Measurements from ENCODE around the gene CNKSR1.

CNKSR1 gene

DNA sequence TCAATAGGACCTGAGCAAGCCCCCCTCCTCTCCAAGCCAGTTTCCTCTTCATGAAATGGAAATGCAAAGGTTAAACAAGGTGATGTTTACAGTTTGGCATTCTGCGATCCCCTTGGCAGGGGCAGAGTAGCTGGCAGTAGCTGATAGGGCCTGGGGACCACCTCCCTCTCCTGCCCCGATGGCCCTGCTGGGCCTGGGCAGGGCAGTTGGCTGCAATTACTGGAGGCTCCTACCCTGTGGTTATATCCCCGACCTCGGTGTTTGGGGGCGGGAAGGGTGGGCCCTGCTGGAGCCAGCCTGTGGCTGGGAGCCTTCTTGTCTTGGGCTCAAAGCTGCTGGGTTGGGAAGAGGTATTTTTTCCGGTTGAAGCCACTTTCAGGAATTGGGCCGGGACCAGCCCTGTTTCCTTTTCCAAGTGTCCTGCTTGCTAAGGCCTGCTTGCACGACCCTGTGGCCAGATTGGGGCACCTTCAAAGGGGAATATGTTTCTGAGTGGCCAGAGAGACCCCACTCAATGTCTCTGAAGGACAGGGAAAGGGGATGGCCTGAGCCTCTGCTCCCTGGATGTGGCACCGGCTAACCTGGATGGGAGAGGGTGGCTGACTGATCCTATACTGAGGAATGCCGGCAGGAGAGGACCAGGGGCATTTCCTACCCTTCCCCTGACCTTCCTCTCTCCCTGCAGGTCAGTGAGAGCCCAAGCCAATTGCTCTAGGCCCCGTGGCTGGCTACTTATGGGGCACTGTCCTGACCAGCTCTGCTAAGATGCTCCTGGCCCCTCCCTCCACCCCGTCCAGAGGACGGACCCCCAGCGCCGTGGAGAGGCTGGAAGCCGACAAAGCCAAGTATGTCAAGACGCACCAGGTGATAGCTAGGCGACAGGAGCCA lies 16.5 kb upstream of the CNKSR1 start:
- DNase-seq = no peak

DNA sequence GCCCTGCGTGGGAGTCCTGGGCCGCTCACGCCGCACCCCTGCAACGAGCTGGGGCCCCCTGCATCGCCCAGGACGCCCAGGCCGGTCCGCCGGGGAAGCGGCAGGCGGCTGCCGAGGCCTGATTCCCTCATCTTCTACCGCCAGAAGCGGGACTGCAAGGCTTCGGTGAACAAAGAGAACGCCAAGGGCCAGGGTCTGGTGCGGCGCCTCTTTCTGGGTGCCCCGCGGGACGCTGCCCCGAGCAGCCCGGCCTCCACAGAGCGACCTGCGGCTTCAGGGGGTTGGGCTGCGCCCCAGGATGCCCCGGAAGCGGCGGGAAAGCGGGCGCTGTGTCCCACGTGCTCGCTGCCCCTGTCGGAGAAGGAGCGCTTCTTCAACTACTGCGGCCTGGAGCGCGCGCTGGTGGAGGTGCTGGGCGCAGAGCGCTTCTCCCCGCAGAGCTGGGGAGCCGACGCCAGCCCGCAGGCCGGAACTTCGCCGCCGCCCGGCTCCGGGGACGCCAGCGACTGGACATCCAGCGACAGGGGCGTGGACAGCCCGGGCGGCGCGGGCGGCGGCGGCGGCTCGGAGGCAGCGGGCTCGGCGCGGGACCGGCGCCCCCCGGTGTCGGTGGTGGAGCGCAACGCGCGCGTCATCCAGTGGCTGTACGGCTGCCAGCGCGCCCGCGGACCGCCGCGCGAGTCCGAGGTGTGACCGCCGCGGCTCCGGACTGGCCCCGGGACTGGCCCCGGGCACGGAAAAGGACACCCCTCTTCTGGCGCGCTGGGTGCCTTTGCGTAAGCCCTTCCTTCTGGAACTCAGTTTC lies 15.7 kb upstream of the CNKSR1 start:
- peak in 1 of 2 experiments; percentile 23 for DNase-seq

DNA sequence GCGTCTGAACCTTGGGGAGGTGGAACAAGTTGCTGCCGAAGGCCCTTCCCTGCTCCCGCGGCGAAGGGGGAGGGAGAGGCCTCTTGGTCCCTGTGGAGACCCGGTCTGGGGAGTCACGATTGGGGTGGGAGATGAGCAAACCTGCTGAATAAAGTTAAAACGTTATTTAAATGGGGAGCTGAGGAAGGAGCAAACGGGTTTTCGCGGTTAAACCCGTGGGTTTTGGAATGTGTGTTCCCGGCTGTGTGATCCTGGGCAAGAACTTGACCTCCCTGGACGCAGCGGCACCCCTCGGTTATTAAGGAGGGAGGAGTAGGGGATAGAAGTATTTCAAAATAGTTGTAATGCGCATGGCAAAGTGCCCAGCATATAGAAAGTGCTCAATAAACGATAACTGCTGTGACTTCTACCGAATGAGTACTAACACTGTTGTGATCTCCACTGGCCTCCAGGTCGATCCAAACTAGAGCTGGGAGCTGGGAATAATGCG lies 15.0 kb upstream of the CNKSR1 start:
- no peak for DNase-seq

DNA sequence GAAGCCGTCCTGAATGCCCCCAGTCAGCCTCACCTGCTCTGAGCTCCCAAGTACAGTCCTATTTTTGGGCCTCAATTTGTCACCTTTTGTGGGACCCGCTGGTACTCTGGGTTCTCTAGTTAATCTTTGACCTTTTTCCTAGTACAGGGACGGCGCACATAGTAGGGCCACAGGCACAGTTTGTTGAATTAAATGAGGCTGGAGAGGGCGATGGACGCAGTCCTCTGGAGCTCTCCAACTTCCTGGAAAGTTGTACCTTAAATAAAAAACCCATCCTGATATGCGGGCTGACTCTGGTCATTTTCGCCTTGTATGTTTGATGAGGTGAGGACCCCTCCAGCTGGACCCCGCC lies 13.6 kb upstream of the CNKSR1 start:
- DNase-seq = no peak

DNA sequence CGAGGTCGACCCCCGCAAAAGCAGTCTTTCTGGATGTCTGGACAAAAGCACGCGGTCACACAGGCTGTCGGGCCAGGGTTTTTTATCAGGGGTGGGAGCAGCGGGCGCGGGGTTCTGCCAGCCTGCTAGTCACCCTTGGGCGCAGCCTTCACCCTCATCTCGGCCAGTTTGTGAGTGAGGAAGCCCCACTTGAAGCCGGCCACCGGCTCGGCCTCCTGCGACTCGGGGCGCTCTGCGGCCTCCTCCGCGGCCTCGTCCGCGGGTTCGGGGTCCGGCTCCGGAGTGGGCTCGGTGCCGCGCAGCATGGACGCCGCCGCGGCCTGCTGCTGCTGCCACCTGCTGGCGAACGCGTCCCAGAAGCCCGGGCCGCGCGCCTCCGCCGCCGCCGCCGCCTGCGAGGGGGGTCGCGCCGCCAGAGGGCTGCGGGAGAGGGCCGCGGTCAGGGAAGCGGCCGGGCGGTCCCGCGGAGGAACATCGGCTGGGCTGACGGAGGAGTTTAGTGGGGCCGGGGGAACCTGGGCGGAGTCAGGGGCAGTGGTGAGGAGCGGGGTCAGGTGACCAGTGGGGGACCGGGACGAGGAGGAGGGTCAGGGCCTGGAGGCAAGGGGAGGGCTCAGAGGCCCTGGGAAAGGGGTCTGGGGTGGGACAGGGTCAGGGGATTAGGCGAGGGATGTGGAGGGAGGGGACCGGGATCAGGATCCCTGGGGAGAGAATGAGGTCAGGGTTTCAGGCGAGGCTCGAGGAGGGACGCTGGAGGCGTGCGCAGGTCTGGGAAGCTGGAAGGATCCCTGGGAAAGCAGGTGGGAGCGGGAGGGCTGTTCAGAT lies 13.0 kb upstream of the CNKSR1 start:
- DNase-seq = peak; percentile 33 to 35

DNA sequence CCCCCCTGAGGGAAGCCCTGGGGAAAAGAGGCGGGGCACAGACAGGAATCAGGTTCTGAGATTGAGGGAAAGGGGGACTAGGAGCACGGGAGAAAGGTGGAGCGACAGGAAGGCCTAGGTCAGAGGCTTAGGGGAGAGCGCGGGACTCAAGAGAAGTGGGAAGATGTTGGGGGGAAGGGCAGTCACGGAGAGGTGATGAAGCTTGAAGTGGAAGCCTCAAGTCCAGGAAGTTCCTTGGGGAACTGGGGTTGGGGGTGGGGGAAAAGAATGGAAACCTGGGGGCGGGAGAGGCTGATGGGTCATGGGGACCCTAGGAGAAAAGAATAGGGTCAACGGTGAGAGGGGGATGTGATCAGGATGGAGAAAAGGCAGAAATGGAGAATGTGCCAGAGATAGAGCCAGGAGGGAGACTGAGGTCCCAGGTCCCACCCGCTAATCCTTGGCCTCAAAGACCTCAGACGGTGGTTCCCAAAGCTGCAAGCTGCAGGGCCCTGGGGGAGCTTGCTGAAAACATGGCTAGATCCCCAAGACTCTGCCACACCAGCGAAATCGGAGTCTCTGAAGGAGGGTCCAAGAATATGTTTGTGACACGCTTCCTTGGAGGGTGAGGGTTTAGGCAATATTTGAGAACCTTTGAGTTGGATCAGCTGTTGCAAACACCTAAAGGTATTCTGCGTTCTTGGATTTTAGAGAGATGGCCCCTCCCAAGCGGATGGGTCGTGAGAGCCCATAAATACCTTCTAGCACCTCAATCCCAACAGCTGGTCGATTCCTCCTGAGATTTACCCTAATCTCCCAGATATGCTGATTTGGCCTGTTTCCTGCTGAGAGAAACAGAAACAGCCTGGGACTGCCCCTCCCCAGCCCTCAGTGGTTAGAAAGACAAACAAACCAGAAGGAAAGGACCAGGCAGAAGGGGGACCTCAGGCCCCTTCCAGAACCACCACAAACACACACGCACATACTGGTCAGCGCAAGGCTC lies 12.1 kb upstream of the CNKSR1 start:
- no peak for DNase-seq

DNA sequence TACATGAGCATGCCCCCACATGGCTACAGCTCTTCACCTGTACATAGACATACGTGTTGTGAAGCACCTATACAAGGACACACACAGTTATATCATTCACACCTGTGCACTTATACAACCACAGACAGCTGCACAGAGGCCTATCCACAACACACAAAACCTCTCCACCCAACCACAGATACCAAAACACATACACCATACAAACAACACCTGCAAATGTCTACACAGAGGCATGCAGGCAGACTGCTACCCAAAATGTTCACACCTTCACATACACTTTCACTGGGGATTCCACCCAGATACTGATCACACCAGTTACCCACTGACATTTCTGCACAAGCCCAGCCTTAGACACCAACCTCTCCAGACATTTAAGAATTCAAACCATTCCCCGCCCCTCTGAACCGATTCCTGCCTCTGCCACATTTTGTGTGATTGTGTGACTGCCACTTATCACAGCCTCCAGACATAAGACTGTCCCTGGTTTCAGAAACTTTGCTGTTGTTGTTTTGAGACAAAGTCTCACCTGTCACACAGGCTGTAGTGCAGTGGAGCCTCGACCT lies 10.5 kb upstream of the CNKSR1 start:
- no peak for DNase-seq

DNA sequence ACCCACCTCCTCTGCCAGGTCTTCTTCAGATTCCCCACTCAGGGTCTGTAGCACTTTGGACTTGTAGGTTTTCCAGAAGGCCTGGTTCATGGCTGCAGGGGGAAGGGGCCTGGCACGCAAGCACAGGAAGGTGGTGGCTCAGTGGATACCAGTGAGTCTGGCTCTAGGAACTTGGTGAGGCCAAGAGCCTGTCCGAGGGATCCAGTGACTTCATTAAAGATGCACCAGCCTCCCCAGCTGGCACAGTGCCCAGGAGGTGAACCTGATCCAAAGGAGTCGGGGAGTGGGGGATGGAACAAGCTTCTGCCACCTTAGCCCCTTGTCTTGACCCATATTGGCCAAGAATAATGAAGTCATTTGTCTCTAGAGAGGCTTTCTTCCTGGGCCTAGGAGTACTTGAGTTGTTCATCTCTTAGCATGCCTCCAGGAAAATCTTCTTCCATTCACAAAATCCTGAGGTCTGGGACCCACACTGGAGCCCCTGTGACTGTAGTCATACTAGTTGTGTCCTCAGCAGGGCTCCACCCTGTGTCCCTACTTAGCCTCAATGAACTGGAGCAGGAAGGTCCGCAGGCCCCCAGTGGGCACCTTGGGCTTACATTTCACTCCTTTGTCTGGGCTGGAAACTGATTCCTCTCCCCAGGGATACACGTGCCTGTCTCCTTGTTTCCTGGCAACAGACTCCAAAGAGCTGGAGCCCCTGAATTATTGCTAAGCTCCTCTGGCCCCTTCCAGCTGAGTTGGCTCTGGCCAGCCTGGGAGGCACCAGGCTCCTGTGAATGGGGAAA lies 8.7 kb upstream of the CNKSR1 start, which contains the start of gene C1orf232:
Gene C1orf232, minus strand, starts transcription at position 554 of the 788 bp plus-strand sequence. Its CDS starts 464 bp downstream, at position 90.
- DNase-seq = no peak

DNA sequence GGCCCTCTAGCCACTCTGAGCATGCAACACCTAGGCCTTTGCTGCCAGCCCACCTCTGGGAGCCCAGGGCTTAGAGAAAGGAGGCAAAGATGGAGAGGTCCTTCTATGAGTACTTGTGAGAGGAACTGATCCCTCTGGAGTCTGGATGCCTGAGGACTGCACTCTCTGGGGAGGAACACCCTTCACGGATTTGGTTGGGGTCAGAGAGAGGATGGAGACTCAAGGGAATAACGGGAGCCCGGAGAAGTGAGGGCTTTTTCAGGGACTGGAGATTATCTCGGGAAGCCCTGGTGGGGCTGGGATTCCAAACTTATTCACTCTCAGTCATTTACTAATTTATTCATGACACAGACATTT lies 8.1 kb upstream of the CNKSR1 start:
- DNase-seq = no peak

DNA sequence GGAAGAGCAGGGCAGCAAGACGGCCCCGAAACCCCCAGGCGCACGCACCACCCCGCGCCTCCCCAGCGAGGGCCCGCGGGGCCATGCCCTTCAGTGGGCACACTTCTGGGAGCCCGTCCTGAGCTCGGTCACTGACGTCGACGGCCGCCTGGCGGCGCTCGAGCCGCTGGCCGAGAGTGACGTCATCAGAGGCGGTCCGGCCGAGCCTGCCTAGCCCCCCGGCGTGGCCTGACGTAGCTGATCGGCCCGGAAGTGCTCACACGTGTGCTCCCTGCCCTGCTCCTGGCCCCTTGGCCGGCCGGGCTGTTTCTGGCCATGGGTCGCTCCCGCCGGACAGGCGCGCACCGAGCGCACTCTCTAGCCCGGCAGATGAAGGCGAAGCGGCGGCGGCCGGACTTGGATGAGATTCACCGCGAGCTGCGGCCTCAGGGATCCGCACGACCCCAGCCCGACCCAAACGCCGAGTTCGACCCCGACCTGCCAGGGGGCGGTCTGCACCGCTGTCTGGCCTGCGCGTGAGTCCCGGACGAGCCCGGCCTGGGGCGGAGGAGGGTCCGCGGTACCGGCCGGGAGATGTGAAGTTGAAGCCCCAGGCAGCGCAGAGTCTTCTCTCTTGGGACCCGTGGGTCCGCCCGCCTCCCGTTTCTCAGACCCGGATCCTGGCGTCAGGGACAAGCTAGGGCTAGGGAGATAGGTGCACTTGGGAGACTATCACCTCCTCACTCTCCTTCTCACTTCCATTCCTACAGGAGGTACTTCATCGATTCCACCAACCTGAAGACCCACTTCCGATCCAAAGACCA lies 7.4 kb upstream of the CNKSR1 start, which contains the start of gene ZNF593:
Gene ZNF593, plus strand, starts transcription at position 240 of the 803 bp plus-strand sequence. Its CDS starts 76 bp downstream, at position 316.
- DNase-seq = peak; percentile 75 to 82

DNA sequence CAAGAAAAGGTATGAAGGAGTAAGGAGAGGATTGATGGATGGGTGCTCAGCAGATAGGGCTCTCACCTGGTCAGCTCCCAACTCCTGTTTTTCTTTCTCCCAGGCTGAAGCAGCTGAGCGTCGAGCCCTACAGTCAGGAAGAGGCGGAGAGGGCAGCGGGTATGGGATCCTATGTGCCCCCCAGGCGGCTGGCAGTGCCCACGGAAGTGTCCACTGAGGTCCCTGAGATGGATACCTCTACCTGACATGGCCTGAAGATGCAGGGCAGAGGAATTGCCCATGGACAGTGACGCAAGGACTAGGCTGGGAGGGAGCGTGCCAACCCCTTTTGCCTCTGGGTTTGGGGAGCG lies 6.8 kb upstream of the CNKSR1 start:
- DNase-seq = no peak

DNA sequence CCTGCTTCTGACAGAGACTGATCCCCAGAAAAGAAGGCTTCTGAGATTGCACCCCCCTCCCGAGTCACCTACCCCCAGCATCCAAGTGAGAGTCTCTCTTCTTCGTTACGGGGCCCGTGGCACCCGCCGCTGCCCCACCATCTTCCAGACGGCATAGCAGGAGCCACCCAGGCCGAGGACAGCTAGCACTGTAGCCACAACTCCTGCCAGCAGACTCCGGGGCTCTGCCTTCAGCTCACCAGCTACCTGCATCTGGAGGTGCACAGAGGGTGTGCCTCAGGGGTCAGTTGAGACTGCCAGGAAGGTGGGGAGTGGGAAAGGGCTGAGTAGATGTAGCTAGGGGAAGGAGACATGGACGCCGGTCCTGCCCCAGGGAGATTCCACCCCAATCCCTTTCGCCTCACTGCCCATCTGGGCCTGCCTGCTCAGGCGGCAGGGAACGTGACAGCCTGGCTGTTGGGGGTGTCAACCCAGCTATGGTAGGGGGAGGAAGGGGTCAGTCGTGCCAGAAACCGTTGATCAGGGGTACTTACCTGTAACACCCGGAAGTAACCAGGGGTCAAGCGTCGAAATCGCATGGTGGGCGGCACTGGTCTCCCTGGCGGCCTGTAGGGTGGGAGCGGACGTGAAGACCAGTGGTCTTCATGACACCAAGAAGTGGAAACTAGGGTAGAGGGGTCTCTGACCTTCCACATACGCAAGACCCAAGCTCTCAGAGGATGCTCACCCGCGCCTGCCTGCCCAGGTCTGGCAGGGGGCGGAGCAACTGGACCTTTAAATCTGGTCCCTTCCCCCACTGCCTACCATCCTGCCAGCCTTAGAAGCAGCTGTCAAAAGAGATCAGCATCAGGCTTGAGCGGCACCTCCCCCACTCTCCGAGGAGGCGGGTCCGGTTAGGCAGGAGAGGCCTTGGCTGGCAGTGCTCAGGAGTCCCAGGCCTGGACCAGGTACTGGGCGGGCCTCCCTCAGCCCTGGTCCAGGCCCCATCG lies 5.9 kb upstream of the CNKSR1 start, which contains the start of gene ZNF593OS:
Gene ZNF593OS, minus strand, starts transcription at position 749 of the 989 bp plus-strand sequence. Its CDS starts 171 bp downstream, at position 578.
- no peak for DNase-seq

DNA sequence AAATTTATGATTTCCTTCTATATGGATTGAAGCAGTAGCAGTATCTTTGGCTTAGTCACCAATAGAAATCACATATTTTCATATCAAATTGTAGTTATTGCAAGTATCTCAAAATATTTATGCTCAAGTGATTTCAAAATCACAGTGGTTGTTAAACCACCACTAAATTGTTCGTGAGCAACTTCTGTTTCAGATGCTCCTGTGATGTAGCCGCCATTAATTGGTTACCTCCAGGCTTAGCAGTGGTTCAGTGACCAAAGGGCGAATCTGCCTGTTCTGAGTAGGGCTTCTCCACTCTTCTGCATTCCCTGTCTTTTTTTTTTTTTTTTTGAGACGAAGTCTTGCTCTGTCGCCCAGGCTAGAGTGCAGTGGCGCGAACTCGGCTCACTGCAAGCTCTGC lies 1.9 kb upstream of the CNKSR1 start:
- DNase-seq = no peak

DNA sequence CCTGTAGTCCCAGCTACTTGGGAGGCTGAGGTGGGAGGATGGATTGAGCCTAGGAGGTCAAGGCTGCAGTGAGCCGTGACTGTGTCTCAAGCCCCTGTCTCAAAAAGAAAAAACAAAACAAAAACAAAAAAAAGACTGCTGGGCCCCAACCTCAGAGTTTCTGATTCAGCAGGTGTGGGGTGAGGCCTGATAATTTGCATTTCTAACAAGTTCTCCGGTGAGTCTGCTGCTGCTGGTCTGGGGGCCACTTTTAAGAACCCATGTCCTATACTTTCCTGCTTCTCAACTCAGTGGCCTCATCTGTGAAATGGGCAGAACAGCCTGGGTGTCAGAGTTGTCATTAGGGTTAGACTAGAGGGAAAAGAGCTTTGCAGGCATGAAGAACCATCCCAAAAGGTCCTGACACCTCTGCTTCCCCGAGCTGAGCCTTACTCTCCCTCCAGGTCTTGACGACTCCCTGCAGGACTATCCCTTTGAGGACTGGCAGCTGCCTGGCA lies 2.8 kb downstream of the CNKSR1 start:
- DNase-seq = no peak

DNA sequence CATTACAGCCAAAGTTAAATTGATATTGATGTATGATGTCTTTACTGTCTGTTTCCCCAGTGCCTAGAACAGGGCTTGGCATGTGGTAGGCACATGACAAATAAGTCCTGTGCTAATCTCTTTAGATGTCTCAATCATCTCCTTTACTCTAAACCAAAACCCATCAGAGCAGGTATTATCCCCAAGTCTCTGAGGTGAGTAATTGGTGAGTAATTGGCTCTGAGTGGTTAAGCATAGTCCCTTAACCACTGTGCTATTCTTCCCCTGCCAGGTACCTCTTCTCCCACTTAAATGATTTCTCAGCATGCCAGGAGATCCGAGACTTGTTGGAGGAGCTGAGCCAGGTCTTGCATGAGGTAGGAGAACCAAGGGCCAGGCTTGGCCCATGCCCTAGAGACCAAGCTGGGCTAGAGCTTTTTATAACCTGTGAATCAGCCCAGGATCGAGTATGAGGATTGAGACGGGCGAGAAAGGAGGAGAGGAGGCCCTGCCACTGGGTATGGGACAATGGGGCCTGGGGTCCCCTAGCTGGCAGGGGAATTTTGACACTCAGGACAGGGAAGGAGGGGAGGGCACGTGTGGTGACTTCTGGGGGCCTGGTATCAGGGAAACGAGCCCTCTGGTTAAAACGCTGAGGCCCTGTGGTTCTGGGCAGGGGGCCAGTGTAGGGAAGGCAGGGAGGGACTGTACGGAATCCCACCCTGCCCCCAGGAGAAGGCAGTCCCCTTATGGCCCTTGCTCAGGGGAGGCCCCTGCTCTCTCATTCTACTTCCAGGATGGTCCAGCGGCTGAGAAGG lies 4.5 kb downstream of the CNKSR1 start:
- DNase-seq = no peak

DNA sequence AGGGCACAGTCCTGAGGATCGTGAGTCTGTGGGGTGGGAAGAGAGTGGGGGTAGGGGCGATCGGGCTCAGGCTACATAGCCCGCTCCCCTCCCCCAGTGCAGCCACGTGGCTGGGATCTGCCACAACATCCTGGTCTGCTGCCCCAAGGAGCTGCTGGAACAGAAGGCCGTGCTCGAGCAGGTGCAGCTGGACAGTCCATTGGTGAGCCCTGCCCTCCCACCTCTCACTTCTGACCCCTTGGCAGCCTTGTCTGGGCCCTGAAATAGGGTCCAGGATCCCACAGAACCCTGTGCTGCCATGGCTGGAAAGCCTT lies 5.0 kb downstream of the CNKSR1 start:
- no peak for DNase-seq

DNA sequence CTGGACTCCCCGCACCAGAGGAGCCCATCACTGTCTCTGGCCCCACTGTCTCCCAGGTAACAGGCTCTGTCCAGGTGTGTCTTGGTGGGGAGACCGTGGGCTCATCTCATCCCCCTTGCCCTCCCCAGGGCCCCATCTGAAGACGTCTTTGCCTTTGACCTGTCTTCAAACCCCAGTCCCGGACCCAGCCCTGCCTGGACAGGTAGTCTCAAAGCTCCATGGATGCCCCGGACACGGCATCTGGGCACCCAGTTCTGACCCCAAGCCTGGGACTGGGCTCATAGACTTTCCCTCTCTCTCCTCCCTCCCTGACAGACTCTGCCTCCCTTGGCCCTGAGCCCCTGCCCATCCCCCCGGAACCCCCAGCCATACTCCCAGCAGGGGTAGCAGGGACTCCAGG lies 6.8 kb downstream of the CNKSR1 start:
- no peak for DNase-seq
